Liver (tissue), 9 donors: ENCODE results near the gene STX5. TPM values are rescaled to one million over a fixed set of nuclear protein-coding genes. Genes with fewer than 3 reads are reported as not detected.

Experiments used
- DNase-seq: peaks from one replicate; pipeline ENCODE4 v3.0.0-alpha.2; 2017; ENCODE audit warnings: low spot score
- H3K27ac ChIP-seq, 2 donors: one replicate each; pipeline ENCODE4 v1.7.0; 2013; ENCODE audit warnings: inconsistent platforms in 2 of 2, low read length in 2 of 2, control low read depth in 1 of 2, low read depth in 1 of 2, mild to moderate bottlenecking in 1 of 2
- H3K27me3 ChIP-seq, 4 donors: one replicate each; pipeline versions ENCODE4 v1.6.1 to v1.7.0; 2013; ENCODE audit warnings: low read length in 3 of 4, inconsistent platforms in 1 of 4, mild to moderate bottlenecking in 1 of 4, moderate library complexity in 1 of 4; ENCODE audit not compliant: control insufficient read depth in 4 of 4, insufficient read depth in 4 of 4
- H3K36me3 ChIP-seq, 4 donors: one replicate each; pipeline versions ENCODE4 v1.6.1 to v1.7.0; 2013; ENCODE audit warnings: low read length in 3 of 4, mild to moderate bottlenecking in 3 of 4, low read depth in 1 of 4, moderate library complexity in 1 of 4; ENCODE audit not compliant: control insufficient read depth in 4 of 4, insufficient read depth in 3 of 4
- H3K4me1 ChIP-seq, 4 donors: one replicate each; pipeline versions ENCODE4 v1.6.1 to v1.7.0; 2013; ENCODE audit warnings: low read length in 3 of 4, mild to moderate bottlenecking in 3 of 4, moderate library complexity in 1 of 4; ENCODE audit not compliant: control insufficient read depth in 4 of 4, insufficient read depth in 4 of 4
- H3K4me3 ChIP-seq, 3 donors: one replicate each; pipeline versions ENCODE4 v1.6.1 to v1.7.0; 2013; ENCODE audit warnings: low read length in 3 of 3, control low read depth in 1 of 3, low read depth in 1 of 3, mild to moderate bottlenecking in 1 of 3
- H3K9ac ChIP-seq, 2 donors: one replicate each; pipeline ENCODE4 v1.7.0; 2013; ENCODE audit warnings: low read length in 2 of 2, mild to moderate bottlenecking in 2 of 2, moderate library complexity in 2 of 2, control low read depth in 1 of 2, low read depth in 1 of 2
- H3K9me3 ChIP-seq, 4 donors: one replicate each; pipeline versions ENCODE4 v1.6.1 to v1.7.0; 2013; ENCODE audit warnings: low read length in 3 of 4; ENCODE audit not compliant: control insufficient read depth in 4 of 4
- ATF3 ChIP-seq: IDR thresholded peaks from 2 replicates; pipeline ENCODE4 v1.6.1; 2016; ENCODE audit warnings: antibody characterized with exemption
- EGR1 ChIP-seq, 2 donors: IDR thresholded peaks; 2 replicates each; pipeline ENCODE4 v1.6.1; 2016 to 2018; ENCODE audit warnings: antibody characterized with exemption in 2 of 2, low read depth in 2 of 2
- FOXA2 ChIP-seq: IDR thresholded peaks from 2 replicates; pipeline ENCODE4 v1.6.1; 2016; ENCODE audit warnings: antibody characterized with exemption
- GABPA ChIP-seq, 2 donors: IDR thresholded peaks in 1 of 2; conservative IDR thresholded peaks in 1 of 2; 2 replicates each; pipeline ENCODE4 v1.6.1; 2016; ENCODE audit warnings: antibody characterized with exemption in 2 of 2, mild to moderate bottlenecking in 1 of 2, moderate library complexity in 1 of 2
- HNF4G ChIP-seq: IDR thresholded peaks from 2 replicates; pipeline ENCODE4 v1.6.1; 2016; ENCODE audit warnings: antibody characterized with exemption
- MAX ChIP-seq: IDR thresholded peaks from 2 replicates; pipeline ENCODE4 v1.6.1; 2016; ENCODE audit warnings: antibody characterized with exemption
- NR2F2 ChIP-seq: IDR thresholded peaks from 2 replicates; pipeline ENCODE4 v1.6.1; 2016; ENCODE audit warnings: antibody characterized with exemption
- RAD21 ChIP-seq, 2 donors: IDR thresholded peaks; 2 replicates each; pipeline ENCODE4 v1.6.1; 2016; ENCODE audit warnings: antibody characterized with exemption in 2 of 2, mild to moderate bottlenecking in 2 of 2
- REST ChIP-seq: IDR thresholded peaks from 2 replicates; pipeline ENCODE4 v1.6.1; 2016; ENCODE audit warnings: antibody characterized with exemption, mild to moderate bottlenecking
- RXRA ChIP-seq, 2 donors: IDR thresholded peaks; 2 replicates each; pipeline ENCODE4 v1.6.1; 2017 to 2018; ENCODE audit warnings: antibody characterized with exemption in 2 of 2, mild to moderate bottlenecking in 1 of 2
- SP1 ChIP-seq: IDR thresholded peaks from 2 replicates; pipeline ENCODE4 v1.6.1; 2018; ENCODE audit warnings: antibody characterized with exemption, mild to moderate bottlenecking
- TAF1 ChIP-seq: conservative IDR thresholded peaks from 2 replicates; pipeline ENCODE4 v1.6.1; 2016; ENCODE audit warnings: antibody characterized with exemption, mild to moderate bottlenecking
- YY1 ChIP-seq: IDR thresholded peaks from 2 replicates; pipeline ENCODE4 v1.6.1; 2016; ENCODE audit warnings: antibody characterized with exemption, mild to moderate bottlenecking
- ZBTB33 ChIP-seq: IDR thresholded peaks from 2 replicates; pipeline ENCODE4 v1.6.1; 2016; ENCODE audit warnings: antibody characterized with exemption
- WGBS: extraction: QIAGEN DNeasy Blood & Tissue Kit; methylation state at CpG from one replicate; pipeline ENCODE4 v1.1.7; 2013; 5-methylcytosine and 5-hydroxymethylcytosine counted together
- polyA plus RNA-seq, 2 donors: library from polyadenylated mRNA; stranded (reverse) in 1 of 2; unstranded in 1 of 2; fragments of 200-250 nt in 1 of 2; fragments of >200 nt in 1 of 2; fragmentation: Nextera tagmentation in 1 of 2; extraction: Ambion mirVana in 1 of 2; gene quantifications; one replicate each; pipeline versions ENCODE4 v1.2.1 to v1.2.3, GENCODE V29; 2013 to 2015
- total RNA-seq, 2 donors: library from RNA; depleted of rRNA; stranded (reverse); fragments of >200 nt; gene quantifications; one replicate each; pipeline ENCODE4 v1.2.3, GENCODE V29; 2014
- donor health status: healthy.
- donor health status: healthy.
- donor health status: healthy.
- donor health status: healthy.
- donor health status: healthy.

Gene STX5
- total and polyA plus RNA-seq, 4 donors = 13.6 to 34.1 (median 26.1) TPM

- TF ChIP-seq SP1 (no peak), NR2F2 (no peak), HNF4G (no peak), FOXA2 (no peak), ATF3 (no peak), YY1 (no peak), TAF1 (no peak), MAX (no peak), RAD21 (IDR thresholded peaks at IDR 0.05) (no peak), RXRA (IDR thresholded peaks at IDR 0.05) (no peak), EGR1 (IDR thresholded peaks at IDR 0.05; ENCODE audit: low read depth in 2 of 2) (no peak), ZBTB33 (no peak), REST (no peak), GABPA (IDR thresholded peaks at IDR 0.05 in 1 of 2, conservative IDR thresholded peaks at IDR 0.05 in 1 of 2) (no peak)
- Histone ChIP-seq H3K9ac (no peak overlapping the region), H3K27ac (no peak overlapping the region), H3K27me3 (no peaks in the 10 kb centered on the region), H3K9me3 (no peaks in the 10 kb centered on the region), H3K36me3 (peaks cover 6 to 36% (median 14%) of the 10 kb centered on the region in 4 donors), H3K4me3 (no peak overlapping the region), H3K4me1 (peaks cover 0 to 16% (median 9%) of the 10 kb centered on the region in 4 donors)
- no peak for DNase-seq
- 97% methylated on average over 17 of the region's 17 CpGs for WGBS
Observed at GRCh38 chr11:62775646-62776045, 56.2 kb downstream of the STX5 start.

GRCh38 chr11:62774407-62774806, 57.4 kb downstream of the STX5 start:
- WGBS = 95% methylated on average over 6 of the region's 6 CpGs
- DNase-seq = no peak
- H3K9ac ChIP-seq = no peak overlapping the region
- H3K27ac ChIP-seq = no peak overlapping the region
- H3K9me3 ChIP-seq = no peaks in the 10 kb centered on the region
- H3K36me3 ChIP-seq = peaks cover 6 to 32% (median 14%) of the 10 kb centered on the region in 4 donors
- H3K4me1 ChIP-seq = peaks cover 4 to 23% (median 17%) of the 10 kb centered on the region in 4 donors
- no peak for TF ChIP-seq TAF1
- H3K27me3 ChIP-seq = no peaks in the 10 kb centered on the region
- no peak overlapping the region for H3K4me3 ChIP-seq
